ENCODE measurements around the gene RCE1. TPM values are rescaled to one million over a fixed set of nuclear protein-coding genes. Genes with fewer than 3 reads are reported as not detected.
A peak's percentile ranks its signal among the peaks of the same experiment; 100 is the strongest.

RCE1 gene
- total RNA-seq, 1 experiment from 2014 or later = 20.4 TPM

DNA sequence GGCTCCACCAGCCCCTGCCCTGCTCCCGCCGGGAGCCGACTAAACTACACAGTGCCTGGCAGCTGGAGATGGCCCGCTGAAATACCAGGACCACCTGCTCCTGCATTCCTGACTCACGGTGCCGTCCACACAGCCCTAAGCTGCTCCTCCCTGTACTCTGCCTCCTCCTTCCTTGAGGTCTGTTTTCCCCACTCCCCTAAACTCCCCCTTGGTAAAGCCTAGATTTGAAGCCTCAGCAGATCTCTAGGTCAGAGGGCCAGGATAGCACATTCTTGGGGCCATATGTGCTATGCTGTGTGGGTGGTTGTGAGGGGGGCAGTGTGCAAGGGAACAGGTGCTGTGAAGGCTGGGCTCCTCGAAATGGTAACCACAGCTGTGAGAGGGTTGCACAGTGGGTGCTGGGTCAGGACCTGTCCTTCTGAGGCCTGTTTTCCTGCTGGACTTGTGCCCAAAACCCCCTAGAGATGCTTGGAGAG lies 23.3 kb downstream of the RCE1 start:
- no peak for DNase-seq
- Histone ChIP-seq H2AFZ (ENCODE audit: low read length) (no peak overlapping the region), H3K27ac (ENCODE audit: low read length) (no peak overlapping the region), H4K20me1 (ENCODE audit: insufficient read depth, low read depth, low read length) (no peaks in the 10 kb centered on the region), H3K4me2 (ENCODE audit: low read depth, low read length, poor library complexity, severe bottlenecking) (no peak overlapping the region), H3K27me3 (ENCODE audit: low read length) (no peaks in the 10 kb centered on the region), H3K4me3 (ENCODE audit: low read length) (no peak overlapping the region), H3K9me3 (ENCODE audit: low read length) (no peaks in the 10 kb centered on the region), H3K4me1 (ENCODE audit: low read length) (peaks cover 23% of the 10 kb centered on the region), H3K9ac (ENCODE audit: low read length) (no peak overlapping the region), H3K36me3 (ENCODE audit: insufficient read depth, low read length) (no peaks in the 10 kb centered on the region), H3K79me2 (ENCODE audit: low read length) (no peaks in the 10 kb centered on the region), H3K9me2 (replicated peaks; ENCODE audit: insufficient read depth, low read length) (no peaks in the 10 kb centered on the region)

DNA sequence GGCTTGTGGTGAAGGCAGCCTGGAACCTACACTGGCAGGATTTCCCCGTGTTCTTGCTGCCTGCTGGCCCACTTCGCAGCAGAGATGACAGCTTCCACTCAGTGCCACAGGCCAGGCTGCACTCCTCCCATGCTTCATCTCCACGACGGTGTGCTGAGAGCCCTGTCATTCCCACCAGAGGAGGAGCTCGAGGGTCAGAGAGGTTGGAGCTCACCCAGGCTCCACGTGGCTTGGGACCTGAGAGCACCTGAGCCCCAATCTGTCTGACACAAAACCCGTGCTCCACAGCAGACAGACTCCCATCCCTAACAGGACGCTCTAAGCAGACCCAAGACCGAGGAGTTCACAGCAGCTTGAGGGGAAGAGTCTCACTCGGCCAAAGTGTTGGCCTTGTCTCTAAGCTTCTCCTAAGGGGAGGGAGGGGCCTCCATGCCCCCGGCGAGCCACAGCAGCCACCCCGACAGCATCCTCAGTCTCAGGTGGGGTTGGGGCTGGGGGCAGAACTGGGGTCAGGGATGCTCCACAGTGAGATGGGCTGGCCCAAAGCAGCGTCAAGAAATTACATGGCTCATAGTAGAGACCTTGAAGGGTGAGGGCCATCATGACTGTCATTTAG lies 24.3 kb downstream of the RCE1 start:
- H4K20me1 ChIP-seq (ENCODE audit: insufficient read depth, low read depth, low read length) = no peaks in the 10 kb centered on the region
- no peaks in the 10 kb centered on the region for H3K9me3 ChIP-seq (ENCODE audit: low read length)
- H3K27ac ChIP-seq (ENCODE audit: low read length) = no peak overlapping the region
- peak; percentile 58 for DNase-seq
- no peaks in the 10 kb centered on the region for H3K79me2 ChIP-seq (ENCODE audit: low read length)
- no peaks in the 10 kb centered on the region for H3K36me3 ChIP-seq (ENCODE audit: insufficient read depth, low read length)
- no peaks in the 10 kb centered on the region for H3K27me3 ChIP-seq (ENCODE audit: low read length)
- H3K4me3 ChIP-seq (ENCODE audit: low read length) = no peak overlapping the region
- H3K4me1 ChIP-seq (ENCODE audit: low read length) = peaks cover 23% of the 10 kb centered on the region
- H3K9me2 ChIP-seq (replicated peaks; ENCODE audit: insufficient read depth, low read length) = no peaks in the 10 kb centered on the region
- no peak overlapping the region for H3K9ac ChIP-seq (ENCODE audit: low read length)
- no peak overlapping the region for H3K4me2 ChIP-seq (ENCODE audit: low read depth, low read length, poor library complexity, severe bottlenecking)
- H2AFZ ChIP-seq (ENCODE audit: low read length) = no peak overlapping the region

DNA sequence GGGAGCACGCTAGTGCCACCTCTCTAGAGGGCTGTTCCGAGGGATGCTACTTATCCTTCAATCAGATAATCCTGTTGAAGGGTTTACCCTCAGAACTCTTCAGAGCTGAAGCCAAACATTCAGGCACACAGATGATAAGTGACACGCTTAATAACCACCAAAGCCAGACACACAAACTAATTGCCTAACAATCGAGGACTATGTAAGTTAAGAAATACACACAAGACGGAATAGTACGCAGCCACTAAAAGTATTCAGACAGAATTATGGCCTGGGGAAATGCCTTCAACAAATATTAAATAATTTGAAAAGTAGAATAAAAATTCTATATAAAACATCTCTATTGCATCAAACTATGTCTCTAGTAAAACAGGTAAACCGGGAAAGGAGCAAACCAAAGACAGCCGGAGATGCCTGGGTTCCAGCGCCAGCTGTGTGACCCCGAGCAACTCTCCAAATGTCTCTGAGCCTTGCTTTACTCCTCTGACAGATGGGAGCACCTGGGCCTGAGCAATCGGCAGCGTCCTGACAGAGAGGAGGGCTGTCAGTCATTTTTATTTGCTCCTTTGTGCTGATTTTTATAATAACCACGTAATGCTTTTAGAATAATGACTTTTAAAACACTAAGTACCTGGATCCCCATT lies 25.0 kb downstream of the RCE1 start:
- peak overlapping the region; percentile 50 for H3K4me2 ChIP-seq (ENCODE audit: low read depth, low read length, poor library complexity, severe bottlenecking)
- H3K36me3 ChIP-seq (ENCODE audit: insufficient read depth, low read length) = no peaks in the 10 kb centered on the region
- peaks cover 23% of the 10 kb centered on the region for H3K4me1 ChIP-seq (ENCODE audit: low read length)
- H3K9me3 ChIP-seq (ENCODE audit: low read length) = no peaks in the 10 kb centered on the region
- peak overlapping the region; percentile 19; the same call in 1 of the 2 replicates for H3K4me3 ChIP-seq (ENCODE audit: low read length)
- H3K9me2 ChIP-seq (replicated peaks; ENCODE audit: insufficient read depth, low read length) = no peaks in the 10 kb centered on the region
- no peak overlapping the region for H3K9ac ChIP-seq (ENCODE audit: low read length)
- H3K79me2 ChIP-seq (ENCODE audit: low read length) = no peaks in the 10 kb centered on the region
- H4K20me1 ChIP-seq (ENCODE audit: insufficient read depth, low read depth, low read length) = no peaks in the 10 kb centered on the region
- no peak for DNase-seq
- no peaks in the 10 kb centered on the region for H3K27me3 ChIP-seq (ENCODE audit: low read length)
- no peak overlapping the region for H2AFZ ChIP-seq (ENCODE audit: low read length)
- H3K27ac ChIP-seq (ENCODE audit: low read length) = no peak overlapping the region

DNA sequence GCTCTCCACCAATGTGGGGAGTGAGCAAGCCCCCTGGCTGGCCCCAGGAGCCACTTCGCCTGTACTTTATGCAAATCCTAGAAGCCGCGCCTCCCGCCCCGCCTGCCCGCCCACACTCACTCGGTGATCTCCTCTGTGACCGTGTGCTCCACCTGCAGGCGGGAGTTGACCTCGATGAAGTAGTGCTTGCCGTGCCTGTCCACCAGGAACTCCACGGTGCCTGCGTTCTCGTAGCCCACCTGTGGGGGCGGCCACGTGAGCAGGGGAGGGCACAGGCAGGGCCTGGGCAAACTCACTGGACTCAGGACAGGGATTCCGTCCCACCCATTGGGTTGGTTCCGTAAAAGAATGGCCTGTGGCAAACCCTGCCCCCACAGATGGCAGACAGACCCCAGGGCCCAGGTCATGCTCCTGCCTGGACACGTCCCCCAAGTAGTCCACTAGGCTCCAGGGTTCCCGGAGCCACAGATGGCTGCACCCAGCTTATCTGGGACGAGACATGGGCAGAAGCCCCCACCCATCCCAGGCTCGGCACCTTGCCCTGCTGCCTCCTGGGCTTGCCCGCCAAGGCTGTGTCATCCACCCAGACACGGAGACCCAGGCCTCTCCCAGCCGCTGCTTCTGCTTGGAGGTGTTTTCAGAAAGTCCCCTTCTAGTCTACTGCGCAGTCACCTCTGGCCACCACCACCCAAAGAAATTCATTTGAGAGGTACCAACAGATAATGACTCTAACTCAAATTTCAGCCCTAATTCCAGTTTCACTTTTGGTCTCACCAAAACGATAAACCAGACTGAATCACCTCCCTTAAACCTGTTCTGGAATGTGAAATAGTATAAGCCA lies 25.7 kb downstream of the RCE1 start:
- no peaks in the 10 kb centered on the region for H3K27me3 ChIP-seq (ENCODE audit: low read length)
- H3K79me2 ChIP-seq (ENCODE audit: low read length) = no peaks in the 10 kb centered on the region
- peak overlapping the region; percentile 57 for H3K9ac ChIP-seq (ENCODE audit: low read length)
- H4K20me1 ChIP-seq (ENCODE audit: insufficient read depth, low read depth, low read length) = no peaks in the 10 kb centered on the region
- peak; percentile 95 for DNase-seq
- no peaks in the 10 kb centered on the region for H3K9me3 ChIP-seq (ENCODE audit: low read length)
- H3K9me2 ChIP-seq (replicated peaks; ENCODE audit: insufficient read depth, low read length) = no peaks in the 10 kb centered on the region
- H3K27ac ChIP-seq (ENCODE audit: low read length) = no peak overlapping the region
- peak overlapping the region; percentile 50 for H3K4me2 ChIP-seq (ENCODE audit: low read depth, low read length, poor library complexity, severe bottlenecking)
- peaks cover 23% of the 10 kb centered on the region for H3K4me1 ChIP-seq (ENCODE audit: low read length)
- H3K36me3 ChIP-seq (ENCODE audit: insufficient read depth, low read length) = no peaks in the 10 kb centered on the region
- H3K4me3 ChIP-seq (ENCODE audit: low read length) = peak overlapping the region; percentile 57
- H2AFZ ChIP-seq (ENCODE audit: low read length) = 0 out of 2 replicates have a peak overlapping the region, but pooled peaks have one; percentile 16

DNA sequence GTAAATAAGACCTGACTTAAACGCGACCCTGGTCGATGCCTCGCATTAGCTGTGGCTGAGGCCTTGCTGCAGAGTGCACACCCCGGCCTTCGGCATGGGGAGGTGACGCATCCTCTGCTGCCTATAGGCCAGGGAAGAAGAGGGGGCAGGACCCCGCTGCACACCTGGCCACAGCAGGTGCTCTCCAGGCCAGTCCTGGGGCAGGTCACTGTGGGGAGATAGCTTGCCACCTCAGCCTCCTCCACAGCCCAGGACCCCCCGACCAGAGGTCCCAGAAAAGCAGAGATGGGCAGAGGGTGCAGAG lies 26.3 kb downstream of the RCE1 start:
- Histone ChIP-seq H2AFZ (ENCODE audit: low read length) (no peak overlapping the region), H3K79me2 (ENCODE audit: low read length) (no peaks in the 10 kb centered on the region), H3K4me3 (ENCODE audit: low read length) (no peak overlapping the region), H3K9ac (ENCODE audit: low read length) (no peak overlapping the region), H3K27ac (ENCODE audit: low read length) (no peak overlapping the region), H3K9me2 (replicated peaks; ENCODE audit: insufficient read depth, low read length) (no peaks in the 10 kb centered on the region), H3K36me3 (ENCODE audit: insufficient read depth, low read length) (no peaks in the 10 kb centered on the region), H3K4me1 (ENCODE audit: low read length) (peaks cover 19% of the 10 kb centered on the region), H3K27me3 (ENCODE audit: low read length) (no peaks in the 10 kb centered on the region), H3K9me3 (ENCODE audit: low read length) (no peaks in the 10 kb centered on the region), H4K20me1 (ENCODE audit: insufficient read depth, low read depth, low read length) (no peaks in the 10 kb centered on the region), H3K4me2 (ENCODE audit: low read depth, low read length, poor library complexity, severe bottlenecking) (peak overlapping the region; percentile 50)
- DNase-seq = no peak

DNA sequence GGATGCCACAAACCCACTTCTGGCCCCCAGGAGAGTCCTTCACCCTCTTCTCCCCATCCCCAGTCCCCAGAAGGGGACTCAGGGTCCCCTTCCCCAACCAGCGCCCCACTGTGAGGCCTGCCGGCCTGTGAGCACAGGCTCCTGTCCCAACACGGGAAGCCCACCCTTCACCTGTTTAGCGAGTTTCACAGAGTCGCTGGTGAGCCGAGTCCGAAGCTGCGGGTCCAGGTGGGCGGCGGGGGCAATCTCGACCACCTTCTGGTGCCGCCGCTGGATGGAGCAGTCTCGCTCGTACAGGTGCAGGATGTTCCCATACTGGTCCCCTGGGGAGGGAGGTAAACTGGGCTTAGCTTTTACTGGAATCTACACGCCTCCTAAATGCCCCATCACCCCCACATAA lies 26.9 kb downstream of the RCE1 start:
- H3K9ac ChIP-seq (ENCODE audit: low read length) = no peak overlapping the region
- H3K27me3 ChIP-seq (ENCODE audit: low read length) = no peaks in the 10 kb centered on the region
- no peaks in the 10 kb centered on the region for H4K20me1 ChIP-seq (ENCODE audit: insufficient read depth, low read depth, low read length)
- H3K9me2 ChIP-seq (replicated peaks; ENCODE audit: insufficient read depth, low read length) = no peaks in the 10 kb centered on the region
- H3K4me3 ChIP-seq (ENCODE audit: low read length) = no peak overlapping the region
- H3K4me1 ChIP-seq (ENCODE audit: low read length) = peaks cover 14% of the 10 kb centered on the region
- no peaks in the 10 kb centered on the region for H3K79me2 ChIP-seq (ENCODE audit: low read length)
- no peak overlapping the region for H3K4me2 ChIP-seq (ENCODE audit: low read depth, low read length, poor library complexity, severe bottlenecking)
- no peak overlapping the region for H2AFZ ChIP-seq (ENCODE audit: low read length)
- no peak overlapping the region for H3K27ac ChIP-seq (ENCODE audit: low read length)
- no peaks in the 10 kb centered on the region for H3K36me3 ChIP-seq (ENCODE audit: insufficient read depth, low read length)
- H3K9me3 ChIP-seq (ENCODE audit: low read length) = no peaks in the 10 kb centered on the region
- DNase-seq = no peak

DNA sequence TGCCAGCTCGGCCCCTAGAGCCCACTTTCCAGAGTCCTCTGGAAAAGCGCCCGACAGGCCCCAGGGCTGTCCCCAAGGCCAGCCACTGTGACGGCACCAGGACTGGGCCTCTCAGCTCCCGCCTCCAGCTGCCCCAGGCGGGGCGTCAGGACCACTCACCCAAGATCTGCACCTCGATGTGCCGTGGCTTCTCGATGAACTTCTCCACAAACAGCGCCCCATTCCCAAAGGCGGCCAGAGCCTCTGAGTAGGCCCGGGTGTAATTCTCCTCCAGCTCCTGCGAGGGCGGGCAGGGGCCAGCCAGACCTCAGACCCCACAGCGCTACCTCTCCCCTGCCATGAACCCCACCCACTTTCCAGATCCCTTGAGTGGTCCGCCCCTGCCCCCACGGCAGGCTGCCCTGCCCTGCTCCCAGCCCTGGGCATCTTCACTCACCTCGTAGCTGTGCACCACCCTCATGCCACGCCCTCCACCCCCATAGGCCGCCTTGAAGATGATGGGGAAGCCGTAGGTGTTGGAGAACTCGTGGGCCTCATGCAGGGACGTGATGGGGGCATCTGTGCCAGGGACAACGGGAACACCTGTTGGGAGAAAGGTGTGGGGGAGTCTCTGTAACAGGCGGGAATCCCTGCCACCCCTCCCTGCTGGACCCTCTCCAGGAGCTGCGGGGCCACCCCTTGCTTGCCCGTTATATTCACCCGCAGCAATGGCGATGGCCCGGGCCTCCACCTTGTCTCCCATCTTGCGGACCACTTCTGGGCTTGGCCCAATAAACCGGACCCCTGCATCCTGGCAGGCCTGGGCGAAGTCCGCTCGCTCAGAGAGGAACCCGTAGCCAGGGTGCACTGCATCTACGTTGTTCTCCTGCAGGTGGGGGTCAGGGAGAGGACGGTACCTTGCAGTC lies 27.6 kb downstream of the RCE1 start:
- Histone ChIP-seq H3K36me3 (ENCODE audit: insufficient read depth, low read length) (no peaks in the 10 kb centered on the region), H3K79me2 (ENCODE audit: low read length) (no peaks in the 10 kb centered on the region), H3K27me3 (ENCODE audit: low read length) (no peaks in the 10 kb centered on the region), H2AFZ (ENCODE audit: low read length) (no peak overlapping the region), H3K9me2 (replicated peaks; ENCODE audit: insufficient read depth, low read length) (no peaks in the 10 kb centered on the region), H3K4me1 (ENCODE audit: low read length) (peaks cover 14% of the 10 kb centered on the region), H4K20me1 (ENCODE audit: insufficient read depth, low read depth, low read length) (no peaks in the 10 kb centered on the region), H3K9ac (ENCODE audit: low read length) (no peak overlapping the region), H3K4me2 (ENCODE audit: low read depth, low read length, poor library complexity, severe bottlenecking) (no peak overlapping the region), H3K4me3 (ENCODE audit: low read length) (no peak overlapping the region), H3K27ac (ENCODE audit: low read length) (no peak overlapping the region), H3K9me3 (ENCODE audit: low read length) (no peaks in the 10 kb centered on the region)
- DNase-seq = no peak
